HG03460 (cell line): ENCODE measurements around the gene APPL1.
"Not testable (repeated sequence)": the region's sequence is repeated elsewhere in the genome, so short reads cannot be mapped to it uniquely, and the experiment has no call there.

Experiments used
- ATAC-seq: cut with Tn5 transposase; IDR thresholded peaks from one replicate; pipeline ENCODE4 v1.9.1; 2021; ENCODE audit not compliant: unreplicated experiment

APPL1 gene

GRCh38 chr3:57268416-57268815 is 40.9 kb downstream of the APPL1 start:
- no peak for ATAC-seq

GRCh38 chr3:57274845-57275244 is 47.3 kb downstream of the APPL1 start:
- ATAC-seq = no peak

- no peak for ATAC-seq
Measured at GRCh38 chr3:57275393-57275792, 47.9 kb downstream of the APPL1 start.

- ATAC-seq = no peak
Measured at GRCh38 chr3:57278237-57278636, 50.7 kb downstream of the APPL1 start.

GRCh38 chr3:57279685-57280084 is 52.2 kb downstream of the APPL1 start:
- no peak for ATAC-seq

- no peak for ATAC-seq
Measured at GRCh38 chr3:57281715-57282114, 54.2 kb downstream of the APPL1 start.

GRCh38 chr3:57283334-57283733 is 55.8 kb downstream of the APPL1 start:
- ATAC-seq = no peak

GRCh38 chr3:57287205-57287604 is 59.7 kb downstream of the APPL1 start:
- ATAC-seq = no peak

- ATAC-seq = no peak
Measured at GRCh38 chr3:57288403-57288802, 60.9 kb downstream of the APPL1 start.

GRCh38 chr3:57292159-57292896 is 64.8 kb downstream of the APPL1 start, which contains the start of gene ASB14:
Gene ASB14 (minus strand): TSS chr3:57292685. CDS start chr3:57292033, 652 bp downstream.
- ATAC-seq = no peak

GRCh38 chr3:57292897-57293526 is 65.5 kb downstream of the APPL1 start:
- no peak for ATAC-seq

GRCh38 chr3:57298041-57298440 is 70.5 kb downstream of the APPL1 start:
- ATAC-seq = no peak

- ATAC-seq = not testable (repeated sequence)
Measured at GRCh38 chr3:57303520-57303919, 76.0 kb downstream of the APPL1 start.

GRCh38 chr3:57309769-57310360 is 82.3 kb downstream of the APPL1 start:
- no peak for ATAC-seq

GRCh38 chr3:57314204-57314603 is 86.7 kb downstream of the APPL1 start:
- no peak for ATAC-seq
